Measurements from ENCODE around the gene ARHGEF17. TPM values are rescaled to one million over a fixed set of nuclear protein-coding genes. Genes with fewer than 3 reads are reported as not detected.
A peak's percentile ranks its signal among the peaks of the same experiment; 100 is the strongest.

Gene ARHGEF17
- total RNA-seq, 1 donor from 2014 or later, result 77.0 TPM

- no peak for TF ChIP-seq CTCF (IDR thresholded peaks at IDR 0.05; ENCODE audit: unreplicated experiment)
- Mint-ChIP-seq H3K4me3 (ENCODE audit: low read depth) (no peak overlapping the region), H3K36me3 (ENCODE audit: insufficient read depth) (no peaks in the 10 kb centered on the region), H3K27me3 (no peaks in the 10 kb centered on the region), H3K27ac (no peak overlapping the region), H3K9me3 (ENCODE audit: low read depth) (no peaks in the 10 kb centered on the region), H3K4me1 (ENCODE audit: low read depth) (peaks cover 13% of the 10 kb centered on the region)
- no peak for DNase-seq (ENCODE audit: low spot score, unreplicated experiment)
Measured at GRCh38 chr11:73384531-73384871, 76.4 kb downstream of the ARHGEF17 start.

GRCh38 chr11:73384872-73385689 lies 77.0 kb downstream of the ARHGEF17 start:
- Mint-ChIP-seq H3K4me1 (ENCODE audit: low read depth) (peaks cover 13% of the 10 kb centered on the region), H3K36me3 (ENCODE audit: insufficient read depth) (no peaks in the 10 kb centered on the region), H3K4me3 (ENCODE audit: low read depth) (no peak overlapping the region), H3K27ac (peak overlapping the region; percentile 49), H3K27me3 (no peaks in the 10 kb centered on the region), H3K9me3 (ENCODE audit: low read depth) (no peaks in the 10 kb centered on the region)
- DNase-seq (ENCODE audit: low spot score, unreplicated experiment), result no peak
- no peak for TF ChIP-seq CTCF (IDR thresholded peaks at IDR 0.05; ENCODE audit: unreplicated experiment)

GRCh38 chr11:73386016-73386415 lies 77.9 kb downstream of the ARHGEF17 start:
- H3K9me3 Mint-ChIP-seq (ENCODE audit: low read depth), result no peaks in the 10 kb centered on the region
- no peaks in the 10 kb centered on the region for H3K36me3 Mint-ChIP-seq (ENCODE audit: insufficient read depth)
- peaks cover 13% of the 10 kb centered on the region for H3K4me1 Mint-ChIP-seq (ENCODE audit: low read depth)
- H3K27ac Mint-ChIP-seq, result peak overlapping the region; percentile 37
- H3K4me3 Mint-ChIP-seq (ENCODE audit: low read depth), result no peak overlapping the region
- no peak for DNase-seq (ENCODE audit: low spot score, unreplicated experiment)
- TF ChIP-seq CTCF (IDR thresholded peaks at IDR 0.05; ENCODE audit: unreplicated experiment), result no peak
- H3K27me3 Mint-ChIP-seq, result no peaks in the 10 kb centered on the region

GRCh38 chr11:73386546-73386945 lies 78.5 kb downstream of the ARHGEF17 start:
- Mint-ChIP-seq H3K36me3 (ENCODE audit: insufficient read depth) (no peaks in the 10 kb centered on the region), H3K9me3 (ENCODE audit: low read depth) (no peaks in the 10 kb centered on the region), H3K27me3 (no peaks in the 10 kb centered on the region), H3K4me1 (ENCODE audit: low read depth) (peaks cover 13% of the 10 kb centered on the region), H3K4me3 (ENCODE audit: low read depth) (no peak overlapping the region), H3K27ac (peak overlapping the region; percentile 29)
- DNase-seq (ENCODE audit: low spot score, unreplicated experiment), result no peak
- TF ChIP-seq CTCF (IDR thresholded peaks at IDR 0.05; ENCODE audit: unreplicated experiment), result no peak

- peak overlapping the region; percentile 7 for H3K27ac Mint-ChIP-seq
Measured at GRCh38 chr11:73387594-73388264, 79.7 kb downstream of the ARHGEF17 start.

More at GRCh38 chr11:73387594-73388264, 79.7 kb downstream of the ARHGEF17 start:
- Mint-ChIP-seq H3K36me3 (ENCODE audit: insufficient read depth) (no peaks in the 10 kb centered on the region), H3K9me3 (ENCODE audit: low read depth) (no peaks in the 10 kb centered on the region), H3K4me1 (ENCODE audit: low read depth) (peaks cover 13% of the 10 kb centered on the region), H3K4me3 (ENCODE audit: low read depth) (no peak overlapping the region), H3K27me3 (no peaks in the 10 kb centered on the region)
- TF ChIP-seq CTCF (IDR thresholded peaks at IDR 0.05; ENCODE audit: unreplicated experiment), result no peak
- DNase-seq (ENCODE audit: low spot score, unreplicated experiment), result no peak

All from progenitor cell of endocrine pancreas (in vitro differentiated cells).